ENCODE data around the gene PDE4B.

- TF ChIP-seq CTCF (conservative IDR thresholded peaks at IDR 0.05; ENCODE audit: low read length): no peak
- TF ChIP-seq EZH2phosphoT487 (IDR thresholded peaks at IDR 0.05; ENCODE audit: borderline replicate concordance): no peak
Measured at GRCh38 chr1:66296370-66296769, 503.7 kb downstream of the PDE4B start.

All from Loucy (cell line).